ENCODE data around the gene STK39.

DNA sequence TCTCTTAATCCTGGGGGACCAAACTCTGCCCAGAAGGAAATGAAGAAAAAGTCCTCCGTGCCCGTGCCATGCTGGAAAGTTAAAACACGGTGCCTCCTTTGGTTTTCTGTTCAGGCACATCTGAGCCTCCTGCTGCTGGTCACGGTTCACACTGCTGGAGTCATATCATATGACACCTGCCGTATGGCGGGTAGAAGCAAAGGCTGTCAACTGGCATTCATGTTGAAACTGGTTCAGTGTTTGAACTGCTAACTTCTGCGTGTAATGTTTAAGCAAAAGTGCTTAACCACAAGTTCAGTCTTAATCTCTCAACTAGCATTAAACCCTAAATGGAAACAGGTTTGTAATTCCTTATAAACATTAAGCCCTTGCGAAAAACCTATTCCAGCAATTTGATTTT, 3.1 kb downstream of the STK39 start:
- no peak for TF ChIP-seq EZH2 (IDR thresholded peaks at IDR 0.05; ENCODE audit: insufficient read depth, poor library complexity, severe bottlenecking)
- TF ChIP-seq EZH2phosphoT487 (IDR thresholded peaks at IDR 0.05; ENCODE audit: insufficient read depth, low read depth): no peak

All from GM23248 (cell line).